HG02759 (cell line): ENCODE results near the gene DUSP3.
"Not testable (repeated sequence)": the region's sequence is repeated elsewhere in the genome, so short reads cannot be mapped to it uniquely, and the experiment has no call there.

Experiments used
- ATAC-seq: cut with Tn5 transposase; IDR thresholded peaks from one replicate; pipeline ENCODE4 v1.9.1; 2021; ENCODE audit warnings: mild to moderate bottlenecking, moderate library complexity; ENCODE audit not compliant: unreplicated experiment

Gene DUSP3

GRCh38 chr17:43801844-43802243, 23.1 kb upstream of the DUSP3 start:
- no peak for ATAC-seq

DNA sequence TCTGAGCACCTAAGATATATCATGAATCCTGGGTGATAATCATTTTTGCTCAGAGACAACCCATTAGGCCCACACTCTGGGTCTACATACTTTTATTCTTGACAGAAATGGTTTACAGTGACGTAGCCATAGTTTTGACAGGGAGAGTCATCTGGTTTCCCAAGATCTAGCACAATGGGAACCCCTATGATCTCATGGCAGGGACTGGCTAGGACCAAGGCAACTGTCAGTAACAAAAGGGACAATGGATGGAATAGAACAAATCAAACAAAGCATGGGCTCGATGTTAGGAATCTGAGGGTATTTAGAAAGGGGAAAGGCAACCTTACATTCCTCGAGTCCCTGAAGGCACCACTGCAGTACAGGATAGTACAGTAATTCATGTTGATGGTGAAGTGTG, 22.0 kb upstream of the DUSP3 start:
- ATAC-seq: no peak

GRCh38 chr17:43799047-43799446, 20.3 kb upstream of the DUSP3 start:
- ATAC-seq: no peak

DNA sequence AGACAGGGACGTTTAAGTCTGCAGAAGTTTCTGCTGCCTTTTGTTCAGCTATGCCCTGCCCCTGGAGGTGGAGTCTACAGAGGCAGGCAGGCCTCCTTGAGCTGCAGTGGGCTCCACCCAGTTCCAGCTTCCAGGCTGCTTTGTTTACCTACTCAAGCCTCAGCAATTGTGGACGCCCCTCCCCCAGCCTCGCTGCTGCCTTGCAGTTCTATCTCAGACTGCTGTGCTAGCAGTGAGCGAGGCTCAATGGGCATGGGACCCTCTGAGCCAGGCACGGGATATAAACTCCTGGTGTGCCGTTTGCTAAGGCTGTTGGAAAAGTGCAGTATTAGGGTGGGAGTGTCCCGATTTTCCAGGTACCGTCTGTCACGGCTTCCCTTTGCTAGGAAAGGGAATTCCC, 19.2 kb upstream of the DUSP3 start:
- ATAC-seq: not testable (repeated sequence)

DNA sequence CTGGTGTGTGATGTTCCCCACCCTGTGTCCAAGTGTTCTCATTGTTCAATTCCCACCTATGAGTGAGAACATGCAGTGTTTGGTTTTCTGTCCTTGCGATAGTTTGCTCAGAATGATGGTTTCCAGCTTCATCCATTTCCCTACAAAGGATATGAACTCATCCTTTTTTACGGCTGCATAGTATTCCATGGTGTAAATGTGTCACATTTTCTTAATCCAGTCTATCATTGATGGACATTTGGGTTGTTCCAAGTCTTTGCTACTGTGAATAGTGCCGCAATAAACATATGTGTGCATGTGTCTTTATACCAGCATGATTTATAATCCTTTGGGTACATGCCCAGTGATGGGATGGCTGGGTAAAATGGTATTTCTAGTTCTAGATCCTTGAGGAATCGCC, 13.9 kb upstream of the DUSP3 start:
- not testable (repeated sequence) for ATAC-seq

DNA sequence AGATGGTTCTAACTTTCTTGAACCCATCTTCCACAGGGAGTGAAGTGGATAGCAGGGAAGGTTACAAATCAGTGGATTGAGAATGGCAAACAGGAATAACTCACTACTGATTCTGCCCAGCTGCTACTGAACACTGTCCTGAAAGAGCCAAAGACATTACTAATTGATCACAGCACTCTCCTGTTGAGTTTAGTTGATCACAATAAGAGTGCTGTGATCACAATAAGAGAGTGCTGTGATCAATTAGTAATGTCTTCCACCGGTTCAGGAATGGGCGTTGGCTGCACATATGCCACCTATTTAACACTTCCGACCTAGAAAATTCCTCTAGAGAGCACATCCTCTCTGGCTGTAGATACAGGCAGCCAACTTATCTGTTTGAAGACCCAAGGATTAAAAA, 12.8 kb upstream of the DUSP3 start:
- ATAC-seq: no peak

DNA sequence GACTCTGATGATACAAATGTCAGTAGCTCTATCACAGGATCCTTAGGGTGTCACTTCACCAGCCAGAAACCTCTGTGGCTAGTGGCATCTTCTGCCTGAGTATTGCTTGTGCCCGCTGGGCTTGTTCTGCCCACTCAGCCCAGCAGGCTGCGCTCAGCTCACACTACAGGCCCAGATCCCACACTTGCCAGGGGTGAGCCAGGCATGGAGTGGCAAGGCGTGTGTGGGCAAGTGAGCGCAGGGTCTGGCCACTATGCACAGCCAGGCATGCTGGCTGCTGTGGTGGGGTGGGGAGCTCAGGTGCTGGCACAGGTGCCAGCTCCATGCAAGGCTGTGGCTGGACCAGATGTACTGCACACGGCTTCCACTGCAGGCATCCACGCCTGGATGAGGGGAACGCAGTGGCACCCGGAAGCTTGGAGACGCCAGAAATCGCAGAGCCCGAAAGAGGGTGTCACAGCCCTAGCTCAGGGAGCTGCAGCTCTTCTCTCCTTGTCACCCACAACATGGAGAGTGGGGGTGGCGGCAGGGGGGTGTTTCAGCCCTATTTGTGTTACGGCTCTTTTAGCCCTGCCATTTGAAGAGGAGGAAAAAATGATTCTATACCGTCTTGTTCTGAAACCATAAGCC, 11.6 kb upstream of the DUSP3 start:
- ATAC-seq: no peak

GRCh38 chr17:43789482-43789881, 10.7 kb upstream of the DUSP3 start:
- no peak for ATAC-seq

- ATAC-seq: no peak
Observed at GRCh38 chr17:43788540-43788939, 9.8 kb upstream of the DUSP3 start.

DNA sequence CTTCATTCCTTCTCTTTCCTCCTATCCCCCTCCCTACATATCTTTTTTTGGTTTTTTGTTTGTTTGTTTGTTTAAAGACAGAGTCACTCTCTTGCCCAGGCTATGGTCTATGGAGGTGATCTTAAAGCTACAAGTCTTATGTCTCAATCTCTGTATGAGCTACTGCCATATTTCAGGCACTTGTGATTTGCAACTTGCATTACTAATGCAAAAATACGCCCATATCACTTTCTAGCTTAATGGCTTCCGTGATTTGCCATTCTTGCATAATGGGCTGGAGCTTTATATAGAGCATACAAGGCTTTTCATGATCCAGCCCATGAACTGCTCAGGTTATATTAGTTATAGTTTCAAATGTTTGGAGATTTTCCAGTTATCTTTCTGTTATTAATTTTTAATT, 9.0 kb upstream of the DUSP3 start:
- no peak for ATAC-seq

DNA sequence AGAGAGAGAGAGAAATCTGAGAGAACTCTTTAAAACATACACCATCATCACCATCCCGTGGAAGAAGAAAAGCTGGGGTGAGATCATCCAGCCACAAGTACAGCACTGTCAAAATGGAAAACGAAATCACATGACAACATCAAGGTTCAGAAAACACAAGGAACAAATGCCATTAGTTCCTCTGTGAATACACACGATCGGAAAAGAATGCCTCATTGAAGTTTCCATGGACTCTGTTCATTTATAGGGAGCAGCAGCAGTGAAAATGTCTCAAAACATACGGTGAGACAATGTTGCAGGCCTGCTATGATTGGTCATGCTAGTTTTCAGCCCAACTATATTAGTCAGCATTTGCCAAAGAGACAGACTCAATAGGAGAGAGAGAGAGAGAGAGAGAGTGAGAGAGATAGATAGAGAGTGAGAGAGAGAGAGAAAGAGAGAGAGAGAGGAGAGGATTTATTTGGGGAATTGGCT, 5.9 kb upstream of the DUSP3 start:
- ATAC-seq: no peak

DNA sequence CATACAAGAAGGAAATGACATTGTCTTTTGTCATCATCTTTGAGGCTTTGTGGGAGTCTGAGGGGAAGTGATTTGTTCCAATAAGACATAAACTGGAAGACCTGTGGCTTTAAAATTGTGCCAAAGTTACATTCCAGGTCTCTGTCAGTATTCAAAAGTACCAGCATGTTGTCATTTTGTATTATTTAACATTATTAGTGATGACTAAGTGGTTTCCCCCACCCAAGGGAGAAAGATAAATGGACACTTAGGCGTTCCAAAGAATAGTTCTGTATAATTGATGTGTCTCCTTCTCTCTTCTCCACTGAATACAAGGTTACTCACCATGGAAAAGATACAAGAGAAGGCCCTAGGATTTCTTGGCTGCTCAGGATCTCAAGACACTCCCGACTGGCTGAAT, 5.3 kb upstream of the DUSP3 start:
- ATAC-seq: no peak

- ATAC-seq: no peak
Observed at GRCh38 chr17:43782913-43783680, 4.3 kb upstream of the DUSP3 start.

GRCh38 chr17:43780135-43780534, 1.4 kb upstream of the DUSP3 start, which contains the start of gene CFAP97D1:
TSS of gene CFAP97D1 (plus strand) at chr17:43780435. CDS start at chr17:43780463, 28 bp downstream.
- ATAC-seq: no peak

DNA sequence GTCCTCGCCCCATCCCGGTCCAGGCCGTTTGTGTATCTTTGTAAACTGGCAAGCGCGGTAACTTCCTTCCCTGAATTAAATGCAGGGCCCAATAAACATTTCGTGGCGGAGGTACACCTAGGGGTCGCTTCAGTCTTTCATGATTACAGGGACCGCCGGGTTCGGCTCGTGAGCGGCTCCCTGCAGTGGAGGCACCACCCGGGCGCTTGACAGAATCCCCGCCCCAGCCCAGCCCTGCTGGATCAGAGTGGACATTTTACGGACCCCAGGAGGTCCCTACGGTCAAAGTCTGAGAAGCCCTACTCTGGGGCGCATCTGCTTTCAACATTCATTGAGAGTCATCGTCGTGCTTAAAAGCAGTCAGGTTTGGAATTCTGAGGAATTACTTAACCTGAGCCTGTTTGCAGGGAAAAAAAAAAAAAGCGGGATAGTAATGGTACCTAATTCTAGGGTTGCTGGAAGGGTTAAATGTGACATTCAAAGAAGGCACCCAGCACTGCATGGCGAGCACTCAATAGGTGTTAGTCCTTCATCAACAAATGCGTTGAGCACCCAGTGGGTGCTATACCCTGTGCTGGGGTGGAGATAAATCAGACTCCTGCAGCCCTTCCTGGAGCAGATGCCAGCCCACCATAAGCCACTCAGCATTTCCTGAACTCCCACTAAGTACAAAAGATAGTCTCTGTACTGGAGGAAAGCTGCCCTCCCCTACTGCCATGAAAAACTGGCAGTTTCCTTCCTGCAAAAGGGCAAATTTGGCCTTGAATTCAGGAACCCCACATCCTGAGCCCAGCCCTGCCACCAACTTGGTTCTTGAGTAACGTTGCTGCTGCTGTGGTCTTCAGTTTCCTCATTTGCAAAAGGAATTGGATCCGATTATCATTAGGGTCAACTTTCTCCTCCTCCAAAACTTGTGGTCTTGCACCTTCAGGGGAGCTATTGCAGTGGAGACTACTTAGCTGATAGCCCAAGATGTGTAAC, 658 bp upstream of the DUSP3 start:
- ATAC-seq: peak; percentile 10

DNA sequence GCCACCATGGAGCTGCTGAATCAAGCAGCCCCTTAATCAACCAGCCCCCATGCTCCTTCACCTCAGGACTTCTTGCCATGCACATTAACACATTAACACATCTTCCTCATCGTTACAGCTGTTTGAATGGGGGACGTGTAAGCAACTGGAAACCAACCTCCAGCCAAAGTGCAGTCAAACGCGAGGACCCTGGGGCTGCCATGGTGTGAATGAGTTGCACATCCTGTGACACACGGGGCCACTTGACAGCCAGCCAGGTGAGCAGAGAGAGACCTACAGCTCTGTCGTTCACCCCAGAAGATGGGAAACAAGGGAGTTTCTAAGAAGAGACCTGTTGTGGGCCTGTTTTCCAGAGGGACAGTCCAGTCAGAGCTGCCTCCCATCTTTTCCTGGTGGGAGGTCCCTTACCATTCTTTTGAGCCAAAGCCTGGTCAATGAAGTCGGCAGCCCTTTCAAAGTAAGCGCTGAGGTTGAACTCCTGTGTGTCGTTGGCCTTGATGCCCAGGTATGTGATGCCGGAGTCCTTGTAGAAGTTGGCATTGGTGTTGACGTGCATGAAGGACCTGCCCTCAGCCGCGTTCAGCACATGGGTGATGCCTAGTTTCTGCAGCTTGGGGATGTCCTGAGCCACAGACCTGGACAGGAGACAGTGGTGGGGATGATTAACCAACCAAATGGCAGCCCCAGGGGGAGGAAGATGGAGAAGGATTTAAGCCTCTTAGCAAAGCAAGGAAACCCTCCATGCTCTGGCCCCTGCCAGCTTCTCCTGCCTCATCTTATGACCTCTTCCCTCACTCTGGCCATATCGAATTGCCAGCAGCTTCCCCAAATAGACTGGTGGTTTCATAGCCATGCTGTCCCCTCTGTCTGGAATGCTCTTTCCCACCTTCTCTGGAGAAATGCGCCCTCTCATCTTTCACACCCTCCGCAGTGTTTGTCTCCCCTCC, 4.2 kb downstream of the DUSP3 start:
- ATAC-seq: no peak

- no peak for ATAC-seq
Observed at GRCh38 chr17:43772877-43773648, 5.7 kb downstream of the DUSP3 start.

GRCh38 chr17:43771463-43771862, 7.3 kb downstream of the DUSP3 start:
- ATAC-seq: no peak

GRCh38 chr17:43770957-43771356, 7.8 kb downstream of the DUSP3 start:
- ATAC-seq: no peak
